MG63 (cell line): ENCODE measurements around the gene FOXP1. TPM values are rescaled to one million over a fixed set of nuclear protein-coding genes. Genes with fewer than 3 reads are reported as not detected.

Experiments used
- DNase-seq: peaks from one replicate; pipeline ENCODE4 v3.0.0-alpha.2; 2020
- H3K27me3 ChIP-seq: fragments of 250-450 bp; sonication (Bioruptor Pico); 2 replicates; pipeline ENCODE4 v1.5.1; 2020; ENCODE audit warnings: mild to moderate bottlenecking, moderate library complexity
- H3K36me3 ChIP-seq: fragments of 250-450 bp; sonication (Bioruptor Pico); 2 replicates; pipeline ENCODE4 v1.5.1; 2020; ENCODE audit warnings: mild to moderate bottlenecking, moderate library complexity
- H3K4me3 ChIP-seq: fragments of 250-450 bp; sonication (Bioruptor Pico); 2 replicates; pipeline ENCODE4 v1.5.1; 2020; ENCODE audit warnings: mild to moderate bottlenecking, moderate library complexity
- H3K9me3 ChIP-seq: fragments of 250-450 bp; sonication (Bioruptor Pico); 2 replicates; pipeline ENCODE4 v1.5.1; 2020; ENCODE audit warnings: mild to moderate bottlenecking, moderate library complexity
- total RNA-seq: library from RNA; depleted of rRNA; stranded (reverse); fragments of >200 nt; shearing (Covaris generic); gene quantifications from 2 replicates; pipeline ENCODE4 v1.2.3, GENCODE V29; 2014; ENCODE audit warnings: low replicate concordance

Gene FOXP1
- total RNA-seq, 1 experiment from 2014 or later = 15.0 TPM

GRCh38 chr3:71177375-71177774 lies 406.2 kb downstream of the FOXP1 start:
- Histone ChIP-seq H3K27me3 (no peaks in the 10 kb centered on the region), H3K9me3 (no peaks in the 10 kb centered on the region), H3K4me3 (no peak overlapping the region), H3K36me3 (no peaks in the 10 kb centered on the region)
- no peak for DNase-seq

DNA sequence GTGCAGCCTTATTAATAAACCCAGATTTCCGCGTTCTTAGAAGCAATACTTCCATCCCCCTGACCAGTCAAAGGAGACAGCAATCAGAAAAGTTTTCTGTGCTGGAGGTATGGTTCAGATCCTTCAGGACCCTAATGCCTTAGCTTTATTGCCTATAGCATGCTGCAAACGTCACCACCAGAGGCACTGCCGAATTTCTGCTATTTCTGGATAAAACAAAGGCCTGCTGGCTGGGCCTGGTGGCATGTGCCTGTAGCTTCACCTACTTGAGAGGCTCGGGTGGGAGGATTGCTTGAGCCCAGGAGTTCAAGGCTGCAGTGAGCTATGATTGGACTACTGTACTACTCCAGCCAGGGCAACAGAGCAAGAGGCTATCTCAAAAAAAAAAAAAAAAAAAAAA lies 407.2 kb downstream of the FOXP1 start:
- DNase-seq = no peak
- H3K36me3 ChIP-seq = no peaks in the 10 kb centered on the region
- no peak overlapping the region for H3K4me3 ChIP-seq
- no peaks in the 10 kb centered on the region for H3K27me3 ChIP-seq
- no peaks in the 10 kb centered on the region for H3K9me3 ChIP-seq

GRCh38 chr3:71175691-71176365 lies 407.7 kb downstream of the FOXP1 start:
- no peak for DNase-seq
- no peaks in the 10 kb centered on the region for H3K27me3 ChIP-seq
- H3K36me3 ChIP-seq = no peaks in the 10 kb centered on the region
- no peaks in the 10 kb centered on the region for H3K9me3 ChIP-seq
- no peak overlapping the region for H3K4me3 ChIP-seq

DNA sequence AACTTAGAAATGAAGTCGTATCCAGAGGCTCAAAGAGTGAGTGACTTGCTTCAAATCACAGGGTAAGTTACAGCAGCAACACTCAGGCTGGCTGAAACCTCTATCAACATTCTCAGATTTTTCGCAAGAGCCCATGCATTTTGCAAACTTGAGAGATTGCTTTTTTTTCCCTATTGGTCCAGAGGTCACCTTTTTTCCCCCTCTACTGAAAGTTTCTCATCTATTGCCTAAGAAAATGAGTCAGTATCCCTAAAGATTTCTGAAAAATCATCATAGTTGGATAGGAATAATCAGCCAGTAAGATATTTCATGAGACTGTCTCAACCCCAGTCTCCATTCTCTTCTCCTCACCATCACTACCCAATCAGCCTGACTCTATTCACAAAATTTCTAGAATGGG lies 410.6 kb downstream of the FOXP1 start:
- Histone ChIP-seq H3K9me3 (no peaks in the 10 kb centered on the region), H3K27me3 (no peaks in the 10 kb centered on the region), H3K36me3 (no peaks in the 10 kb centered on the region), H3K4me3 (no peak overlapping the region)
- DNase-seq = no peak

- H3K4me3 ChIP-seq = no peak overlapping the region
- no peaks in the 10 kb centered on the region for H3K9me3 ChIP-seq
- DNase-seq = no peak
- H3K27me3 ChIP-seq = no peaks in the 10 kb centered on the region
- H3K36me3 ChIP-seq = no peaks in the 10 kb centered on the region
These were observed 411.3 kb downstream of the FOXP1 start for GRCh38 chr3:71172189-71172588.

DNA sequence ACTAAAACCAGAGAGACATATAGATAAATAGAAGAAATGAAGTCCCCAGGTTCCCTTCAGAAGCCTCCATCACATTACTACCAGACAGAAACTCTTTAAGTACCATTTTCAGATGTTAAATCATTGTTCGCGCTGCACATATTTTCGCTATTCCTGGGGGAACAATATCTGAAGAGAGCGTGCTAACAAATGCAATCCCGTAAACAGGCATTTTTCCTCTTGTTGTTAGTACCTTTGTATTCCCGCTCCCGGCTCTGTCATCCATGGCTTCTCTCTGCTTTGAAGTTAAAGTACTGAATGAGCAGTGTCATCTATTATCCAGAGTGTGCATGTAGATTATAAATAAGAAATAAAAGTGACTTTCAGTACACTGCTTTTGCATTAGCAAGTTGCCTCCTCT lies 412.3 kb downstream of the FOXP1 start:
- Histone ChIP-seq H3K9me3 (no peaks in the 10 kb centered on the region), H3K36me3 (no peaks in the 10 kb centered on the region), H3K27me3 (no peaks in the 10 kb centered on the region), H3K4me3 (no peak overlapping the region)
- DNase-seq = no peak

GRCh38 chr3:71168880-71169411 lies 414.6 kb downstream of the FOXP1 start:
- DNase-seq = no peak
- Histone ChIP-seq H3K36me3 (no peaks in the 10 kb centered on the region), H3K4me3 (no peak overlapping the region), H3K27me3 (no peaks in the 10 kb centered on the region), H3K9me3 (no peaks in the 10 kb centered on the region)

GRCh38 chr3:71168121-71168721 lies 415.3 kb downstream of the FOXP1 start:
- Histone ChIP-seq H3K27me3 (no peaks in the 10 kb centered on the region), H3K36me3 (no peaks in the 10 kb centered on the region), H3K4me3 (no peak overlapping the region), H3K9me3 (no peaks in the 10 kb centered on the region)
- no peak for DNase-seq

- Histone ChIP-seq H3K4me3 (no peak overlapping the region), H3K36me3 (no peaks in the 10 kb centered on the region), H3K27me3 (no peaks in the 10 kb centered on the region), H3K9me3 (no peaks in the 10 kb centered on the region)
- no peak for DNase-seq
These were observed 416.9 kb downstream of the FOXP1 start for GRCh38 chr3:71166339-71167240.

- no peaks in the 10 kb centered on the region for H3K27me3 ChIP-seq
- H3K36me3 ChIP-seq = no peaks in the 10 kb centered on the region
- H3K4me3 ChIP-seq = no peak overlapping the region
- no peaks in the 10 kb centered on the region for H3K9me3 ChIP-seq
- DNase-seq = no peak
These were observed 418.6 kb downstream of the FOXP1 start for GRCh38 chr3:71164881-71165280.

GRCh38 chr3:71163198-71163918 lies 420.2 kb downstream of the FOXP1 start:
- H3K9me3 ChIP-seq = no peaks in the 10 kb centered on the region
- no peaks in the 10 kb centered on the region for H3K36me3 ChIP-seq
- peak; percentile 5 for DNase-seq
- H3K27me3 ChIP-seq = no peaks in the 10 kb centered on the region
- H3K4me3 ChIP-seq = no peak overlapping the region

- Histone ChIP-seq H3K4me3 (no peak overlapping the region), H3K27me3 (no peaks in the 10 kb centered on the region), H3K9me3 (no peaks in the 10 kb centered on the region), H3K36me3 (no peaks in the 10 kb centered on the region)
- DNase-seq = no peak
These were observed 421.3 kb downstream of the FOXP1 start for GRCh38 chr3:71162221-71162620.

DNA sequence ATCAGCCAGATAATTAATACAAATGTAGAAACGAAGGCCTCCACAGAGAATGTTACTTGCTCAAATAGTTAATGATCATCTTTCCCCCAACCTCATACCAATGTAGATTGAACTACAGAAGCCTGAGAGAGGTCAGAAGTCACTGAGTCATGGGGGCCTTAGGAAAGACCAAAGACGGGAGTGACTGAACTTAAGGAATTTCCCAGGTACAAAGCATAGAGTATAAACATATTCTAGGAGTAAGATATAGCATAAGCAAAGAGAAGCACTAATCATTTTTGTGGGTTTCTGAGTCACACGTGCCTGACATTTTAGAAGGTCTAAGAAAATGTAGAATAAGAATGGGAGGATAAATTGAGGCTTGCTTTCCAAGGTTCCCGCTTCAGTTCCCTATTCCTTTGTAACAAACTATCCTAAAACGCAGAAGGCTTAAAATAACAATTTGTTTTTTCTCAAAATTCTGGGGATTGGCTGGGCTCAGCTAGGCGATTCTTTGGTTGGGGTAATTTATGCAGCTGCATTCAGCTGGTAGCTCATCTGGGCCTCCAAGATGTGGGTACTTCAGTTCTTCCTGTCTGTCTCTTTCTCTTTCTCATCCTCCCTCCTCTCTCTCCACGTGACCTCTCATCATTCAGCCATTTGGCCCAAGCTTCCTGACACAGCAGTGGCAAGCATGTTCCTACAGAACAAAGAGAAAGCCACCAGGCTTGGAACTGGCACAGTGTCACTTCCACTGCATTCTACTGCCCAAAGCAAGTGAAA lies 422.6 kb downstream of the FOXP1 start:
- DNase-seq = no peak
- H3K27me3 ChIP-seq = no peaks in the 10 kb centered on the region
- no peak overlapping the region for H3K4me3 ChIP-seq
- no peaks in the 10 kb centered on the region for H3K9me3 ChIP-seq
- no peaks in the 10 kb centered on the region for H3K36me3 ChIP-seq

DNA sequence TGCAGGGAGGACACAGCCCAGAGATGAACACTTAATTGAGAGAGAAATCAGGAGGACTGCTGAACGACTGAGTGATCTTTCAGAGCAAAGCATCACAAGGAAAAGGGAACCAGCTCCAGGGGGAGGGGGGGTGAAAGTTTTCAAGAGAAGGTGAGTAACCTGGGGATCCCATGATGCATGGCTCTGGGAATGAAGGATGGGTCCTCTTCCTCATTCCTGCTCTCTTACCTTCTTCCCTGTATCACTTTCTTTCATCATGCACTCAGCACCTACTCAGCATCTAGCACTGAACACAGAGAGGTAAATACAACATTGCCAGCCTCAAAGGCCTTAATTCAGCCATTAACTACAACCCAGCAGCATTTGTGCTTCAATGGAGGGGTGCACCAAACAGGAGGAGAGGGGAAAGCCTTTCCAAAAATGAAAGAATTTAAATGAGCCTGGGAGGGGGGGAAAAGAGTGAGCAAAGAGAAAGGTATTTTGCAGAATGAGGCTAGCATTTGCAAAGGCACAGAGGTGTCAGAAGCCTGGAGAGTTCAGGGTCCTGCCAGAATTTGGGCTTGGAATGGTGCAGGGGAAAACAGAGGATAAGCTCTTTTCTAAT lies 427.4 kb downstream of the FOXP1 start:
- DNase-seq = no peak
- Histone ChIP-seq H3K9me3 (no peaks in the 10 kb centered on the region), H3K27me3 (no peaks in the 10 kb centered on the region), H3K36me3 (no peaks in the 10 kb centered on the region), H3K4me3 (no peak overlapping the region)

GRCh38 chr3:71154846-71155245 lies 428.7 kb downstream of the FOXP1 start:
- DNase-seq = no peak
- no peaks in the 10 kb centered on the region for H3K27me3 ChIP-seq
- H3K36me3 ChIP-seq = no peaks in the 10 kb centered on the region
- no peaks in the 10 kb centered on the region for H3K9me3 ChIP-seq
- H3K4me3 ChIP-seq = no peak overlapping the region

DNA sequence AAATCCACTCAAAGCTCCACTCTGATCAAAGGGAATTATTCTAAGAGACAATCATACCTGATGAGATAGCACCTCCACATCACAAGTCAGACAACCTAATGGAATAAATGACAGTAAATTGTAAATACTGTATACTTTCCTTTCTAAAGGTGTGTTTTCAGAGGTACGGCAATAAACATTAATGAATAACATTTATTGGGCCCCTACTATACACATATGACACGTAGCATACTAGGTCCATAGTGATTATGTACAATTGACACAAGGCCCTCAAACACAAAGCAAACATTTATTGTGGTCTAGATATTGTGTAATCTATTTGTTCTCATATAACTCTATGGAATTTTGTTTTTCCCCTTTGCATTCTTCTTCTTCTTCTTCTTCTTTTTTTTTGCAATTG lies 429.8 kb downstream of the FOXP1 start:
- Histone ChIP-seq H3K36me3 (no peaks in the 10 kb centered on the region), H3K27me3 (no peaks in the 10 kb centered on the region), H3K9me3 (no peaks in the 10 kb centered on the region), H3K4me3 (no peak overlapping the region)
- no peak for DNase-seq
